Measurements from ENCODE around the gene ATXN7.
A peak's percentile ranks its signal among the peaks of the same experiment; 100 is the strongest.

ATXN7 gene

DNA sequence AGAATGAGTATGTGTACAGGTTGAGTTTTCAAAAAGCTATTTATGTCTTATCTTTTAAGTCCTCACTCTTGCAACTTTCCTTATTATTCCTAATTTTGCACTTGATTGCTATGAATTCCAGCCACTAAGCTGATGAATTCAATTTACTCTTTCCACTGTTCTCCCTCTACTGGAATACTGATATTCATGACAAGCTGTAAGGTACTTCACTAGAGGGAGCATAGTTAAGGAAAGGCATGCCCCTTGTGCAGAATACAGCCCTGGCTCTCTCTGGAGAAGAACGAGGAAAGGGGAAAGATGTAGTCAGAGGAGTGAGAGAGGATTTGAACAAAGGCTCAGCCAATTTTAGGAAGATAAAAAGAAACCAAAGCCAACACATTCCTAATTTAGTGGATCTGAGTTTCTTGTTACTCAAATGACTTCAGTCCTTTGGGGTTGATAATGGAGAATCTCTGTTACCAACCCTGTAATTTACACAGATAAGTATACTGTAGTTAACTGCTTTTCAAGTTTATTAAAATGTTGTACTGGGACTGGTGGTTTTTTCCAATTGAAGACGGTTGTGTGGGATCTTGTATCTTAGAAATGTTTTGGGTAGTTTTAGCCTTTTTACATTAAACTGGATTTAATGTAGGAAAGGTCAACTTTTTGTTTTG is 44.5 kb downstream of the ATXN7 start:
- no peak for DNase-seq

DNA sequence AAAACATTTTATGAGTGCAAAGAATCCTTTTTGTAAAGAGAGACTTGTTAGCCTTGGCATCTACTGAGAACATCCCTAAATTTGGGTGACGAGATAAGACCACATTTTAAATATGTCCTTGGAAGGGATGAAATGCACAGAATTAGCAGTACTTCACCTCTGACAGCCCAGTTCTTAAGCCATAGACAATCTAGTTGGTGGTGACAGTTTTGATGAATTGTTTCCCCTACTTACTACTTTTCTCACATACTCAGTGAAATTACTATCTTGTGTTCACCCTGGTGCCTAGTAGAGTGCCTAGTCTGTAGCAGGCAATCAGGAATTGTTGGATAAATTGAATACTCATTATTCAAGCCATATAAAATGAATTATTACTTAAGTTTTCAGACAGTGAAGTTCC is 45.1 kb downstream of the ATXN7 start:
- DNase-seq = no peak

DNA sequence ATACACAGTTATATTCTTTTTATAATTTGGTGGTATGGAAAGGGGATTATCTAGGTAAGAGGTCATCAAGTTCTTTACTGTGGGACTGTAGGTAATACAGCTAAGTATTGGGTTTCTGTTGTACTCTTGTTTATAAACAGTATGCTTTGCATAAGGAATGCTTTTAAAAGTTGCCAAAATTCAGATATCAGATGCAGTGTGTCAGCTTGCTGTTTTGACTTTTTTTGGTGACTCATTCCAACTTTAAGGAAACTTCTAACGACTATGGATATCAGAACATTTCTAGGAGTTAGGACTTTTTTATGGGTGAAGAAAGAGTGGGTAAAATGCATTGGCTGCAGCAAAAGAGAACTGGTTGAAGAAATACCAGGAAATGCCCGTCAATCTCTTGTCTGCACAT is 45.8 kb downstream of the ATXN7 start:
- DNase-seq = no peak

DNA sequence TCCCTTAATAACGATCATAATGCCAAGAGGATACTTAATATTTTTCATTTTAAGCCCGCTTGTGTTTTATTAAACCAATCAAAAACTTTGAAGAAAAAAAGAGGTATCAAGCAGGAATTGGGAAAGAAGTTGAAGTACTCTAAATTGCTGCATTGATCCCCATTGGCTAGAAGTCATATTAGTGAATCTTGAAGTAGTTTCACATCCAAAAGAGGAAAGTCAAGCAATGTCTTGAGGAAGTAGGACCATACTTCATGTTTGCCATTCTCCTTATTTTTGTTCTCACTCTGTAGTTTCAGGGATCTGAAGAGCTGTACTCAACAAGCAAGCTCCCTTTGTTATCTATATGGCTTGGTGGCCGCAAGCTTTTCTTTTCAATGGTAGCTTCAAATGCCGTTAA is 46.3 kb downstream of the ATXN7 start:
- no peak for DNase-seq

DNA sequence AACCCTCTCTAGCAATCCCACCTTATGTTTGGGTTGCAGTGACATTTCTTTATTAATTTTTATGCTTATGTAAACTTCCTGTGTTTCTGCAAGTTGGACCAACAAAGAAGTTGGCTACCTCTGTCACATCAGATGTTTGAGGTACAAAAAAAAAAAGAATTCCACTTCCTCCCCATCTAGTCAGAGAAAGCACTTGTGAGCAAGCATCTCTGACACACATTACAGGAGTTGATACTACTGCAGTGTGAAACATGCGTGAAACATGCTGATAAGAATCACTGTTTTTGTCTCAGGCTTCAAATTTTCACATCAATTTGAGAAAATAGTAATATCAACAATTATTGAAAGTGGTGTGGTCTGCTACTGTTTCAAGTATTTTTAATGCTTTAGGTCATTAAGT is 47.2 kb downstream of the ATXN7 start:
- DNase-seq = peak; percentile 12

GRCh38 chr3:63911509-63911872 is 47.8 kb downstream of the ATXN7 start:
- DNase-seq = no peak

- DNase-seq = peak; percentile 85
Observed at GRCh38 chr3:63911873-63912767, 48.5 kb downstream of the ATXN7 start, which contains the start of gene SCAANT1. TSS of gene SCAANT1 (minus strand) at chr3:63912383.

DNA sequence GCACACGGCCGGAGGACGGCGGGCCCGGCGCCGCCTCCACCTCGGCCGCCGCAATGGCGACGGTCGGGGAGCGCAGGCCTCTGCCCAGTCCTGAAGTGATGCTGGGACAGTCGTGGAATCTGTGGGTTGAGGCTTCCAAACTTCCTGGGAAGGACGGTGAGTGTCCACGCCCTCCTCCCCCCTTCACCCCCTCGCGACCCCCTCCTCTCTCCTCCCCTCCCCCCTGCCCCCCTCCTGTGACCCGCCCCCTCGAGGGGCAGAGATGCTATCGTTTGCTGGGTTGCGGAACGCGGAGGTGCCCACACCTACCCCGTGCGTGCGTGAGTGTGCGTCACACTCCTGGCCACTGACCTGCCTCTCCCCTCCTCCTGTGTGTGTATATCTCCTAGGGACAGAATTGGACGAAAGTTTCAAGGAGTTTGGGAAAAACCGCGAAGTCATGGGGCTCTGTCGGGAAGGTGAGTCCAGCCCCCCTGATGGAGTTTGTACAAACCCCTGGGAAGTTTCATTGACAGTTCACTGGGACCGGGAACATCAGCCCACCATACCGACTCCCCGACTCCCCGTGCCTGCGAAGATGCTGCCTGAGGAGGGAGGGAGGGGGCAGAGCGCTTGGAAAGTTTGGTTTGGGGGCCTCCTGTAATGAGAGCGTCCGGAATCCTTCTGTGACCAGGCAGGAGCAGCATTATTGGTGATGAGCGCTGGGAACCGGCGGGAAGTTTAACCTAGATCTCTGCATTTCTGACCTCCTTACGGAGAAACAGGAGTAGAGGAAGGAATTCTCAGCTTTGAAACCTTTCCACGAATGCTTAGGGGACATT is 49.3 kb downstream of the ATXN7 start:
- peak; percentile 54 for DNase-seq

- no peak for DNase-seq
Observed at GRCh38 chr3:63914312-63914711, 50.6 kb downstream of the ATXN7 start.

GRCh38 chr3:63918321-63918720 is 54.7 kb downstream of the ATXN7 start:
- no peak for DNase-seq

DNA sequence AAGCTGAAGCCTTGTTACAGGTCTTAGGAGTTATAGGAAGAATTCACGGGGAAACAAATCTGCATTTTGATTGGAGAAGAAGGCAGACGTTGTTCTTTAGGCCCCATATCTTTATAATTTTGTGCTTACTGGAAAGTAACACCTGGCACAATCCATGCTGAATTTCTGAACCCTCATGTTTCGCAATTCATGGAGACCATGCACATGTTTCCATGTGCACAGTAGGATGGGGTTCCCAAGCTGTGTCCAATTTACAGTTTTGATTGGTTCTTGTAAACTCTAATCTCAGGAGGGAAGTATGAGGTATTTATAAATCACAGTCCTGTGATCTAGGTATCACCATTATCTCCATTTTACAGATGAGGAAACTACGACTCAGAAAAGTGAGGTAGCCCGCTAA is 56.3 kb downstream of the ATXN7 start:
- no peak for DNase-seq

DNA sequence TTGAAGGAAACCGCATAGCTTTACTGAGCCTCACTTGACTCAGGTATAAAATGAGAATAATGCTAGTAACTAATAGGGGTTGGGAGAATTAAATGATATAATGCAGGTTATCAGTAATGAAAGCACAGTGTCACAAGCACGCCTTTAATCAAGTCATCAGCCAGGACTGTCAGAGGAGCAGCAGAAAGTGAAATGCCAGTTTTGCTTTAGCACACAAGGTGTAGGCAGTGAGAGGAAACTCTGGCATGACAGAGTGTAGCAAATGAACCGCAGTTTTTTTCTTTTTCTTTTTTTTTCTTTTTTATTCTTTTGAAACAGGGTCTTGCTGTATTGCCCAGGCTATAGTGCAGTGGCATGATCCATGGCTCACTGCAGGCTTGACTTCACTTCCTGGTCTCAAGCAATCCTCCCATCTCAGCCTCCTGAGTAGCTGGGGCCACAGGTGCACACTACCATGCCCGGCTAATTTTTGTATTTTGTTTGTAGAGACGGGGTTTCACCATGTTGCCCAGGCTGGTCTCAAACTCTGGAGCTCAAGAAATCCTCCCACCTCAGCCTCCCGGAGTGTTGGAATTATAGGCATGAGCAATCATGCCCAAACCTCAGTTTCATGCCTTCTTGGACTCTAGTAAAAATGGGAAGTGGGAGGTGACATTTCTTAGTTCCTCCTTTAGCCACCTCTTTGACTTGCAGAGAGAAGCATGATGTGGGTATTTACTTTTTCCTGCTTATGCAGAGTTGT is 58.2 kb downstream of the ATXN7 start:
- DNase-seq = no peak

GRCh38 chr3:63922491-63923199 is 59.0 kb downstream of the ATXN7 start:
- DNase-seq = no peak

DNA sequence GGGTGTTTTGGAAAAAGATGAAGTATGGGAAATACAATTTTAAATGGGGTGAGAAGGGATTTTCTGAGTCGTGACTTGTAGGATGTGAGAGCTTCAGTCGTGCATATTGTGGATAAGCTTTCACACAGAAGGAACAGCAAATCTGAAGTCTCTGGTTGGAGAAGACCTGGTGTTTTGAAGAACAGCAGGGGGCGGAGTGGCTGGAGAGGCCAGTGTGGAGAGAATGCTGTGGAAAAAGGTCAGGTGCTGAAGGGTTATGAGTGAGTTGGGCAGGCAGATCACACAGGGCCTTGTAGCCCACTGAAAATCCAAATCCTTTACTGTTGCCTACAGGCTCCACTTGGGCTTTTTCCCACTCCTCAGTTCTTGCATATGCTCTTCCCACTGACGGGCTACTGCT is 62.6 kb downstream of the ATXN7 start:
- no peak for DNase-seq

GRCh38 chr3:63927422-63928280 is 64.0 kb downstream of the ATXN7 start:
- DNase-seq = no peak

DNA sequence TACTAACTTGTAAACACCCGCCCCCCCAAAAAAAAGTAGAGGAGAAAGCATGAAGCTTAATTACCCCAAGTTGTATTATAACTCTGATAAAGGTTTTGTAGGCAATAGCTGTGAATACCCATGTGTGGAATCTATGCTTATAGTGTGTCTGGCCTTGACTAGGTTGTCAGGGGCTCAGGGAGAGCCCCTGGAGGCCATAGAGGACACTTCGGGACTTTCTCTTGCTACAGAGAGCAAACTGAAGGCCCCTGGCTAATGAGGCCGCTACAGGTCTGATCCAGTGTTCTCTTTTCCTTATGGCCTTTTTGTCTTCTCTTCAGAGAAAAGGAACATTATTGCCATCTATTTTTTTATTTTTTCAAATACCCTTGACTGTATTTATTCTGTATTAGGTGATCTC is 67.6 kb downstream of the ATXN7 start:
- DNase-seq = no peak

DNA sequence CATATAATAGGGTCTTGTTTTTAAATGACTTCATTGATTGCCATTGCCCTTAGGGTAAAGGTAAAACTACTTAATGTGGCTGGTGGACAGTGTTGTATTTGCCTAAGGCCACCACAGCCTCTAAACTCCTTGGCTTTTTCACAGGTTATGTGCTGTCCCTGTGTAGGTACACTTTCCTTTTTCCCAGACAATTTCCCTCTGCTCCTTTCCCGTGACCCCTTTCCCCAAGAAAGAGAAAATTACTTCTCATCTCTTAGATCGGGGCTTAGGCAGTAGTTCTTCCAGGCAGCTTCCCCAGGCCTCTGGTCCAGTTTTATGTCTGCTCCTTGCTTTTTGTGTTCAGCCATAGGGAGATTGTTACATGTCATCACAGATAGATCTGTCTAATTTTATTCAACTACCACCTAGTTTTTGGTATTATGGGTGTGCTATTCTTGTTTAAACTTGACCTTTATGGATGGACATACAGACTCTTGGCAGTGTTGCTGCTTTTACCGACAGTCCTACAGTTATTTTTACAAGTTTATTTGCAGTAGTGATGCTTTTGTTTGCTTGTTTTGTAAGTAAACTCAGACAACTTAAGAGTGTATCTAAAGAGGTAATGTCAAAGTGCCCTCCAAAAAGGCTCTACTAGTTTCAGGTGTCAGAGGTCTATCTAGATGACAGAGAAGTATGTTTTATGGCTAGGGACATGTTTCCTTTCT is 69.0 kb downstream of the ATXN7 start:
- DNase-seq = no peak

- no peak for DNase-seq
Observed at GRCh38 chr3:63933459-63933858, 69.8 kb downstream of the ATXN7 start.

GRCh38 chr3:63934041-63934866 is 70.6 kb downstream of the ATXN7 start:
- DNase-seq = no peak

- DNase-seq = no peak
Observed at GRCh38 chr3:63936925-63937324, 73.3 kb downstream of the ATXN7 start.
